Body of pancreas (tissue), 4 donors: ENCODE data around the gene PRKAG2. TPM values are rescaled to one million over a fixed set of nuclear protein-coding genes. Genes with fewer than 3 reads are reported as not detected.

Experiments used
- ATAC-seq: fragments of 150-250 bp; one replicate; pipeline ENCODE4 v1.9.1; 2016
- DNase-seq, 4 donors: peaks; one replicate each; pipeline ENCODE4 v3.0.0-alpha.2; 2019
- H3K27ac ChIP-seq, 4 donors: fragments of 200-600 bp; sonication (generic); 1 replicate in 3 of 4; 2 replicates in 1 of 4; pipeline versions ENCODE4 v1.5.1 to v1.6.1; 2016 to 2019; ENCODE audit warnings: mild to moderate bottlenecking in 1 of 4, mixed read lengths in 1 of 4, moderate library complexity in 1 of 4
- H3K27me3 ChIP-seq, 2 donors: fragments of 200-600 bp; sonication (generic); one replicate each; pipeline ENCODE4 v1.6.0; 2016; ENCODE audit warnings: mild to moderate bottlenecking in 1 of 2
- H3K36me3 ChIP-seq, 2 donors: fragments of 200-600 bp; sonication (generic); replicated peaks in 1 of 2; 2 replicates each; pipeline ENCODE4 v1.5.1; 2016; ENCODE audit warnings: low read depth in 2 of 2; ENCODE audit not compliant: insufficient read depth in 1 of 2
- H3K4me1 ChIP-seq: fragments of 200-600 bp; sonication (generic); one replicate; pipeline ENCODE4 v1.6.0; 2016
- H3K4me3 ChIP-seq, 2 donors: fragments of 200-600 bp; sonication (generic); 1 replicate in 1 of 2; 2 replicates in 1 of 2; pipeline ENCODE4 v1.5.1; 2016 to 2019
- H3K9me3 ChIP-seq, 3 donors: fragments of 200-600 bp; sonication (generic); 1 replicate in 2 of 3; 2 replicates in 1 of 3; pipeline ENCODE4 v1.5.1; 2016
- CTCF ChIP-seq, 7 experiments: fragments of 450-650 bp in 4 of 7; fragments of 200-600 bp in 3 of 7; sonication (generic) in 3 of 7; IDR thresholded peaks; one replicate each; pipeline ENCODE4 v1.5.1; 2016 to 2019; ENCODE audit warnings: antibody characterized with exemption in 7 of 7
- POLR2A ChIP-seq, 3 donors: fragments of 450-650 bp; IDR thresholded peaks; one replicate each; pipeline ENCODE4 v1.6.1; 2016; ENCODE audit warnings: antibody characterized with exemption in 3 of 3, mild to moderate bottlenecking in 2 of 3
- WGBS, 2 donors: methylation state at CpG; one replicate each; pipeline ENCODE4 v1.1.5; 2017; 5-methylcytosine and 5-hydroxymethylcytosine counted together
- intact Hi-C: fragments of 100-400 bp; cut with DNase I; formaldehyde crosslinking; loops from one replicate; pipeline ENCODE4 v1.15.1; 2023
- total RNA-seq, 2 donors: library from RNA; depleted of rRNA; stranded (reverse); fragments of >200 nt; gene quantifications; one replicate each; pipeline ENCODE4 v1.1.0, GENCODE V29; 2016

PRKAG2 gene
- total RNA-seq, 2 donors from 2014 or later = 9.9 to 24.4 TPM

- Histone ChIP-seq H3K4me1 (peaks cover 36% of the 10 kb centered on the region), H3K4me3 (no peak overlapping the region), H3K9me3 (no peaks in the 10 kb centered on the region), H3K36me3 (no peaks in the 10 kb centered on the region), H3K27me3 (no peaks in the 10 kb centered on the region), H3K27ac (peak overlapping the region in 1 of 4 donors; percentile 43)
- no peak for TF ChIP-seq CTCF (IDR thresholded peaks at IDR 0.05)
- ATAC-seq (peak; percentile 31), DNase-seq (peak; percentile 48 to 66 (median 57))
- intact Hi-C loops = no loop called here
- WGBS, 2 donors = 21 to 33% methylated on average over 3 of the region's 3 CpGs
Measured at GRCh38 chr7:151550656-151551286, 326.1 kb downstream of the PRKAG2 start.

GRCh38 chr7:151549644-151550043, 327.3 kb downstream of the PRKAG2 start:
- Histone ChIP-seq H3K36me3 (no peaks in the 10 kb centered on the region), H3K27me3 (no peaks in the 10 kb centered on the region), H3K27ac (no peak overlapping the region), H3K9me3 (no peaks in the 10 kb centered on the region), H3K4me1 (peaks cover 36% of the 10 kb centered on the region), H3K4me3 (no peak overlapping the region)
- 96 to 99% methylated on average over 6 of the region's 6 CpGs for WGBS, 2 donors
- TF ChIP-seq CTCF (IDR thresholded peaks at IDR 0.05) (no peak), POLR2A (IDR thresholded peaks at IDR 0.05) (no peak)
- DNase-seq = no peak
- no peak for ATAC-seq
- intact Hi-C loops = no loop called here

- intact Hi-C loops = no loop called here
- Histone ChIP-seq H3K4me3 (no peak overlapping the region), H3K27me3 (no peaks in the 10 kb centered on the region), H3K27ac (no peak overlapping the region), H3K9me3 (no peaks in the 10 kb centered on the region), H3K4me1 (peaks cover 36% of the 10 kb centered on the region), H3K36me3 (no peaks in the 10 kb centered on the region)
- TF ChIP-seq POLR2A (IDR thresholded peaks at IDR 0.05) = no peak
- no peak for TF ChIP-seq CTCF (IDR thresholded peaks at IDR 0.05)
- 94 to 97% methylated on average over 7 of the region's 7 CpGs for WGBS, 2 donors
- no peak for ATAC-seq
- no peak for DNase-seq
Measured at GRCh38 chr7:151549083-151549482, 327.8 kb downstream of the PRKAG2 start.

GRCh38 chr7:151544183-151544582, 332.7 kb downstream of the PRKAG2 start:
- H3K27ac ChIP-seq = no peak overlapping the region
- TF ChIP-seq POLR2A (IDR thresholded peaks at IDR 0.05) (no peak), CTCF (IDR thresholded peaks at IDR 0.05) (no peak)
- H3K36me3 ChIP-seq = no peaks in the 10 kb centered on the region
- H3K4me1 ChIP-seq = no peaks in the 10 kb centered on the region
- intact Hi-C loops = no loop called here
- no peaks in the 10 kb centered on the region for H3K9me3 ChIP-seq
- no peaks in the 10 kb centered on the region for H3K27me3 ChIP-seq
- no peak overlapping the region for H3K4me3 ChIP-seq
- no peak for DNase-seq
- no peak for ATAC-seq

GRCh38 chr7:151542606-151543130, 334.2 kb downstream of the PRKAG2 start:
- no peak for DNase-seq
- no peaks in the 10 kb centered on the region for H3K27me3 ChIP-seq
- no peaks in the 10 kb centered on the region for H3K9me3 ChIP-seq
- no peak overlapping the region for H3K4me3 ChIP-seq
- intact Hi-C loops = no loop called here
- 89 to 92% methylated on average over 6 of the region's 6 CpGs for WGBS, 2 donors
- ATAC-seq = no peak
- TF ChIP-seq POLR2A (IDR thresholded peaks at IDR 0.05) (no peak), CTCF (IDR thresholded peaks at IDR 0.05) (no peak)
- H3K4me1 ChIP-seq = no peaks in the 10 kb centered on the region
- no peaks in the 10 kb centered on the region for H3K36me3 ChIP-seq
- no peak overlapping the region for H3K27ac ChIP-seq
